HG02870 (cell line): ENCODE data around the gene POLL.
"Not testable (repeated sequence)": the region's sequence is repeated elsewhere in the genome, so short reads cannot be mapped to it uniquely, and the experiment has no call there.

Source experiments
- ATAC-seq: cut with Tn5 transposase; IDR thresholded peaks from one replicate; pipeline ENCODE4 v1.9.1; 2021; ENCODE audit warnings: mild to moderate bottlenecking, moderate library complexity; ENCODE audit not compliant: unreplicated experiment

The POLL gene

DNA sequence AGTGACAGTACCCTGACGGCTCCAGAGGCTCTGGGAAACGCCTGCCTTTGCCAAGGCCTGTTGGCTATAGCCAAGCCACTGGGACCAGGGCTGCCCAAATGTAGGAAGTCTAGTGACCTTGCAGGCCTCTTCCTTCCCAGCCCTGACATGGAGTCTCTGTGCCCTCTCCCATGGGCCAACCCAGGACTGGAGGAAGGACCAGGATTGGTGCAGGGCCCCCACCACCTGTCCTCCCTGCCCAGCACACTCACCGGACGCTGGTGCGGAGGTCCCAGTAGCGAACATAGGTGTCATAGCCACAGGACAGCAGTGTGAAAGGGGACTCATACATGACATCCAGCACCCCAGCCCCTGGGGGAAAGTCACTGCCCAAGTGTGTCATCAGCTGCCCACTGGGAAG is 24.0 kb upstream of the POLL start:
- no peak for ATAC-seq

DNA sequence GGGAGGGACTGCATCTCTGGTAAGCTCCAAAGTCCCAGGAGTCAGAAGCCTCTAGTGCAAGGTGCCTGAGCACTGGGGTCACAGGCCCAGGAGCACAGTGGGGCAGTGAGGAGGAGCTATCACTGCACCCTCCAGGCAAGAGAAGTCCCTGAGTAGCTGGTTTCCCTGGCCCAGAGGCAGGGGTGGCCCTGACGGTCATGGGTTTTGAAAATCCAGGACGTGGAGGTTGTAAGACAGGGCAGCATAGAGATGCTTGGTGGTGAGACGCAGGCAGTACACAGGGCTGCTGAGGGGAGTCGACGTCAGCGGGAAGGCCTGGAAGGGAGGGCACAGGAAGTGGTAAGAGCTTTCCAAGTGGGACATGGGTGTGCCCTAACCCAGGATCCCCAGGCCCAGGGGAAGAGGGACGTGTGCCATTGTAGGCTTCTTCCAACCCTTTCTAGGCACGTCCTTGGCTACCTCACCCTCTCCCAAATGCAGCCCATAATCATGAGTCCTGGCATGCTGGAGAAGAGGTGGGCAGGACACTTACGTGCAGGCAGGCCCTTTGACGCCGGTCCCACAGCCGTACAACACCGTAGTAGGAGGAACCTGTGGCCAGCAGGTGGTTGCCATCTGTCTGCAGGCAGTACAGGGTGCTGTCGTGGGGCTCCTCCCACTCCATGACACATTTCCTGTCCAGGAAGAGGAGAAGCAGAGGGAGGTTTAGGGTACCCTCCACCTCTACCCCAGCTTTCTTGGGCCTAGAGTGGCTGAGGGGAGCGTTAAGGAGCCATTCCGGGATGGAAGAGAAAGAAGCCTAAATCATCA is 23.2 kb upstream of the POLL start:
- ATAC-seq = no peak

DNA sequence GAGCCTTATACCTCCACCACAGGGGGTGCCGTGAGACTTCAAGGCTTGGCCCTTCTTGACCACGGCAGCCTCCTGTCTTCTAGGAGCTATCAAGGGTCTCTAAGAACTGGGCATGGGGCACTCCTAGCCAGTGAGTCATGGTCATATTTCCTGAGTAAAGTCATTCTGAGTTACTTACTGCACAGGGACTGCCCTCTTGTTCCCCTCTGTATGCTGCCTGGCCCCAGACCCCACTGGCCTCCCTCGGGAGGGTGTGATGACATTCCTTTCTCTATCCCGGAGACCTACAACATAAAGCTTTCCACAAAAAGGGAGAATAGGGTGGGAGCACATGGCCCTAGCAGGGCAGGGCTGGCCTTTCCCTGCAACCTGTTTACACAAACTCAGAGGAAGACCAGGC is 21.4 kb upstream of the POLL start:
- no peak for ATAC-seq

GRCh38 chr10:101607124-101607523 is 19.1 kb upstream of the POLL start:
- no peak for ATAC-seq

GRCh38 chr10:101602761-101603398 is 14.8 kb upstream of the POLL start:
- ATAC-seq = peak; percentile 50

DNA sequence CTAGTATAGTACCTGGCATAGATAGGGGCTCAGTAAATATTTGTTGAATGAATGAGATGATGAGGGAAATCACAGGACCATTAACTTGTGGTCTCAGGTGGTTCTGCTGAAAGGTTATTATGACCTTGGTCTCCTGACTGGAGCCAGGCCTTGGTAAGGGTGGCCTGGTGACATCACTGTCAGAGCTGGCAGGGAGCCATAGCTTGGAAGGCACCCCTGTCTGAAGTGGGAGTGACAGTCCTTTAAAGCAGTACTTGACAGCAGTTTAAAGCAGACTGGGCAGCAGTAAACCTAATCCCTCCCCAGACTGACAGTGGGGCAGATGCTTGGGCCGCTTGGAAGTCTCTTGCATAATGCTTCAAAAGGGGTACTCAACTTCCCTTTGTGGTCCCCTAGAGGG is 13.5 kb upstream of the POLL start:
- ATAC-seq = no peak

DNA sequence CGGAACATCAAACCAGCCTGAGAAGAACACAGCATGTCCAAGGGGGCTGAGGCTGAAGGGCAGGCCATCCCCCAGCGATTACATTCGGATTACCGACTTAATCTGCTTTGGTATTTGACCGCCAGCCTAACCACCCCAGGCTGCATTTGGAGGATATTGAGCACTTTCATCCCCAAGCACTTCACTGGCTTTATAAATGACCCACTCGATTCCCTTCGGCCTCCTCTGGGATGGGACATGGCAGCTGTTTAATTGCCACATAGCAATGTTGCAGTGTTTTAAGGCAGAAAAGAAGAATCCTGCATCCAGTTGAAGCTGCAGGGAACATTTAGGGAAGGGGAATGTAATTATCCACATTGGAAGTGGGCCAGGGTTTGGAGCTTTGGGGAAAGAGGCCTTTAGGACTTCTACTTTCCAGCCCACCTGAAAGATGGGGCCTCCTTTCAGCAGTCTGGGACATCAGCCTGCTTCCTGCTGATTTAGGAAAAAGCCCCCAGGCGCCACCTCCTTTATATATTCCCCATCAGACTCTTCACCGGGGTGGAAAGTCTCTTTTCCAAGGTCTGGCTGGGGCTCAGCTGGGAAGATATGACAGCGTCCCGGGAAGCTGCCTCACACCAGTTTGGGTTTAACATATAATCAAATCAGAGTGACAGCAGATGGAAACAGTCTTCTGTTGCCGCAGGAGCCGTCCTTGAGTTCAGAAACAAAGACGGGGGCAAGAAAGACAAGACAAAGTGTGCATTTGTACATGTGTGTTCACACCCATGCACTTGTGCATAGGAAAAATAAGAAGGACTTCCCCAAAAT is 9.2 kb upstream of the POLL start:
- ATAC-seq = no peak

GRCh38 chr10:101595591-101596433 is 7.8 kb upstream of the POLL start:
- ATAC-seq = no peak

GRCh38 chr10:101593331-101593730 is 5.3 kb upstream of the POLL start:
- ATAC-seq = not testable (repeated sequence)

DNA sequence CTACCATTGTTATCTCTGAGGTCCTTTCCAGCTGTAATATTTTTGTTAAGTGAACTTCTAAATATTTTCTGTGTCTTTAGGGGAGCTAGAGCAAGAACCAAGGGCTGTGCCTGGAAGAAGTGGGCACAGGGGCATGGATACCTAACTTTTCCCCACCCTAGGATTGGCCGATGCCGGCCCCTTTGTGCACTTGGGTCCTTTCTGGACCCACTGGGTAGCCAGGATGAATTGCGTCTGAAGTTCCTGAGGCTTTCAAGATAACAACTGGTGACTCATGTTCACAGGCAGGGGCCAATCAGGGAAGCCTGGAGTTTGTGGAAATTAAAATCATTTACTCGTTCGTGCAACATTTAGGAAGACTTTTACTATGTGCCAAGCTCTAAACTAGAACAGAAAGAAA is 822 bp upstream of the POLL start:
- ATAC-seq = no peak

DNA sequence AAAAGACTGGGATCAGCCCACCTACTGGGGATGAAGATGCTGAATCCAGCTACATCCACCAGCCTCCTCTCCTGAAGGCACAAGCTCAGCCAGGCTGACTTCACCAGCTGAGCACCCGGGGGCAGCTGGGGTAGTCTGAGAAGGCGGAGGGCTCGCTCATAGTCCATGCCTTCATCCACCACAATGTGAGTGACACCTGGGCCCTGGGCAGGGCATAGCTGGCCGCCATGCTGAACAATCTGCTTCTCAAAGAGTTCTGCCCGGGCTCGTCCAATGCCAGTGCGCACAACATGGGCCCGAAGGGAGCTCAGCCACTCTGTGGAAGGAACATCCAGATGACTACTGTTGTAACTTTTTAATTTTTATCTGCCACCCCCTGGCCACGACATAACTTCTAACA is 2.2 kb downstream of the POLL start:
- ATAC-seq = no peak

GRCh38 chr10:101580486-101581399 is 7.3 kb downstream of the POLL start:
- ATAC-seq = no peak

DNA sequence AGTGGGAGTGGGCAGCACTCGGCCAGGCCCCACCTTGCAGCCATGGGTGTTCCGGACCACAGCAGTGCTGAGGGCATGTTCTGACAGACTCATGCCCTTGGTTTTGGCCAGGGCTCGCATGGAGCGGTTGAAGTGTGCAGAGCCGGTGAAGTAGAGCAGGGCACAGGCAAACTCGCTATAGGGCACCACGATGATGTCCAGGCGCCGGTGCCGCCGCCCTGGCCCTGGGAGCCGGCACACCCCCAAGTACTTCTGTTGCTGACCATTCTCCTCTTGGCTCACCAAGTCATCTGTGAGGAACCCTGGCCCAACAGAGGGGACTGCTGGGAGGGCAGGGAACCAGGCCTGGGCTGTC is 8.6 kb downstream of the POLL start:
- ATAC-seq = no peak

- ATAC-seq = no peak
These were observed 9.1 kb downstream of the POLL start for GRCh38 chr10:101578803-101579515.

GRCh38 chr10:101578192-101578591 is 9.9 kb downstream of the POLL start:
- no peak for ATAC-seq

- no peak for ATAC-seq
These were observed 10.8 kb downstream of the POLL start for GRCh38 chr10:101577121-101577871.

GRCh38 chr10:101576211-101576863 is 11.7 kb downstream of the POLL start:
- no peak for ATAC-seq

- no peak for ATAC-seq
These were observed 12.4 kb downstream of the POLL start for GRCh38 chr10:101575580-101576210.
